ENCODE results near the gene C15orf39. TPM values are rescaled to one million over a fixed set of nuclear protein-coding genes. Genes with fewer than 3 reads are reported as not detected.
"Not testable (repeated sequence)": the region's sequence is repeated elsewhere in the genome, so short reads cannot be mapped to it uniquely, and the experiment has no call there.

The C15orf39 gene
- total RNA-seq, 4 donors from 2014 or later, result 12.3 to 33.3 (median 21.5) TPM

- no peaks in the 10 kb centered on the region for H3K9me3 ChIP-seq
- no peak overlapping the region for H3K27ac ChIP-seq
- TF ChIP-seq CTCF (IDR thresholded peaks at IDR 0.05) (no peak), POLR2A (IDR thresholded peaks at IDR 0.05) (no peak)
- peaks cover 0 to 14% (median 0%) of the 10 kb centered on the region in 3 donors for H3K4me1 ChIP-seq
- peaks cover 0 to 13% (median 0%) of the 10 kb centered on the region in 4 donors for H3K27me3 ChIP-seq
- no peaks in the 10 kb centered on the region for H3K36me3 ChIP-seq
- H3K4me3 ChIP-seq, result no peak overlapping the region
- 63 to 91% methylated on average over 1 to 2 of the region's 6 CpGs for WGBS, 2 donors
- intact Hi-C loops (cut with DNase I), result no loop called here
- DNase-seq, result no peak
These were observed 22.0 kb downstream of the C15orf39 start for GRCh38 chr15:75223688-75224087.

GRCh38 chr15:75224281-75224680 is 22.6 kb downstream of the C15orf39 start:
- Histone ChIP-seq H3K27ac (no peak overlapping the region), H3K4me3 (no peak overlapping the region), H3K36me3 (no peaks in the 10 kb centered on the region), H3K4me1 (peaks cover 0 to 8% (median 0%) of the 10 kb centered on the region in 3 donors), H3K27me3 (peaks cover 0 to 19% (median 0%) of the 10 kb centered on the region in 4 donors), H3K9me3 (no peaks in the 10 kb centered on the region)
- intact Hi-C loops (cut with DNase I), result no loop called here
- DNase-seq, result no peak
- WGBS, 2 donors, result 44 to 72% methylated on average over 6 to 8 of the region's 12 CpGs
- TF ChIP-seq POLR2A (IDR thresholded peaks at IDR 0.05) (no peak), CTCF (IDR thresholded peaks at IDR 0.05) (no peak)

GRCh38 chr15:75225102-75225836 is 23.6 kb downstream of the C15orf39 start:
- H3K27ac ChIP-seq; H3K4me3 ChIP-seq; DNase-seq; H3K9me3 ChIP-seq; H3K36me3 ChIP-seq; intact Hi-C loops (cut with DNase I); H3K4me1 ChIP-seq: not testable (repeated sequence)
- peaks cover 0 to 24% (median 0%) of the 10 kb centered on the region in 4 donors for H3K27me3 ChIP-seq
- 59 to 80% methylated on average over 3 of the region's 10 CpGs for WGBS, 2 donors

GRCh38 chr15:75225951-75226732 is 24.5 kb downstream of the C15orf39 start:
- Histone ChIP-seq H3K4me3 (no peak overlapping the region), H3K36me3 (no peaks in the 10 kb centered on the region), H3K4me1 (no peaks in the 10 kb centered on the region), H3K27ac (no peak overlapping the region), H3K27me3 (peaks cover 0 to 24% (median 0%) of the 10 kb centered on the region in 4 donors), H3K9me3 (no peaks in the 10 kb centered on the region)
- intact Hi-C loops (cut with DNase I), result no loop called here
- no peak for DNase-seq
- WGBS, 2 donors, result 86 to 90% methylated on average over 7 of the region's 16 CpGs
- TF ChIP-seq POLR2A (IDR thresholded peaks at IDR 0.05) (no peak), CTCF (IDR thresholded peaks at IDR 0.05) (no peak)

GRCh38 chr15:75227112-75227511 is 25.4 kb downstream of the C15orf39 start:
- H3K36me3 ChIP-seq; H3K4me3 ChIP-seq; intact Hi-C loops (cut with DNase I); H3K27ac ChIP-seq; H3K9me3 ChIP-seq; H3K4me1 ChIP-seq; DNase-seq: not testable (repeated sequence)
- WGBS, 2 donors, result 73 to 80% methylated on average over 7 of the region's 7 CpGs
- peaks cover 0 to 32% (median 0%) of the 10 kb centered on the region in 4 donors for H3K27me3 ChIP-seq

- no peak overlapping the region for H3K27ac ChIP-seq
- H3K27me3 ChIP-seq, result peaks cover 0 to 39% (median 0%) of the 10 kb centered on the region in 4 donors
- TF ChIP-seq POLR2A (IDR thresholded peaks at IDR 0.05), result no peak
- 82% methylated on average over 4 of the region's 13 CpGs; no CpG with 5 or more reads in 1 of the 2 donors for WGBS, 2 donors
- H3K4me3 ChIP-seq, result no peak overlapping the region
- no peaks in the 10 kb centered on the region for H3K36me3 ChIP-seq
- no peak for DNase-seq
- intact Hi-C loops (cut with DNase I), result no loop called here
- no peaks in the 10 kb centered on the region for H3K9me3 ChIP-seq
- H3K4me1 ChIP-seq, result no peaks in the 10 kb centered on the region
These were observed 26.1 kb downstream of the C15orf39 start for GRCh38 chr15:75227663-75228280.
